Gastrocnemius medialis (tissue), 4 donors: ENCODE results near the gene NEK6.

Source experiments
- CTCF ChIP-seq, 5 experiments: fragments of 450-650 bp in 3 of 5; fragments of 200-600 bp in 2 of 5; sonication (generic) in 2 of 5; IDR thresholded peaks in 4 of 5; conservative IDR thresholded peaks in 1 of 5; 1 replicate in 4 of 5; 2 replicates in 1 of 5; pipeline ENCODE4 v1.5.1; 2016 to 2019; ENCODE audit warnings: antibody characterized with exemption in 5 of 5, mild to moderate bottlenecking in 3 of 5, moderate library complexity in 3 of 5
- POLR2A ChIP-seq, 2 donors: fragments of 450-650 bp; IDR thresholded peaks; one replicate each; pipeline ENCODE4 v1.6.1; 2017; ENCODE audit warnings: antibody characterized with exemption in 2 of 2, mild to moderate bottlenecking in 2 of 2, moderate library complexity in 2 of 2

GRCh38 chr9:124376329-124376728 lies 118.6 kb downstream of the NEK6 start:
- TF ChIP-seq CTCF (IDR thresholded peaks at IDR 0.05 in 4 of 5, conservative IDR thresholded peaks at IDR 0.05 in 1 of 5), result no peak
- TF ChIP-seq POLR2A (IDR thresholded peaks at IDR 0.05), result no peak
